Endodermal cell (in vitro differentiated cells): ENCODE results near the gene FCAR. TPM values are rescaled to one million over a fixed set of nuclear protein-coding genes. Genes with fewer than 3 reads are reported as not detected.
"Not testable (repeated sequence)": the region's sequence is repeated elsewhere in the genome, so short reads cannot be mapped to it uniquely, and the experiment has no call there.

Experiments
- DNase-seq: peaks from one replicate; pipeline ENCODE4 v3.0.0-alpha.2; 2017
- H3K27ac ChIP-seq: 2 replicates; pipeline ENCODE4 v1.5.1; 2013; ENCODE audit warnings: mild to moderate bottlenecking, low read depth, low read length, moderate library complexity
- H3K27me3 ChIP-seq: 2 replicates; pipeline ENCODE4 v1.6.1; 2013; ENCODE audit warnings: mild to moderate bottlenecking, low read length, moderate library complexity; ENCODE audit not compliant: insufficient read depth, control insufficient read depth, poor library complexity, severe bottlenecking
- H3K36me3 ChIP-seq: 2 replicates; pipeline ENCODE4 v1.7.0; 2013; ENCODE audit warnings: mild to moderate bottlenecking, low read length, moderate library complexity; ENCODE audit not compliant: control insufficient read depth, insufficient read depth
- H3K4me1 ChIP-seq: one replicate; pipeline ENCODE4 v1.7.0; 2013; ENCODE audit warnings: low read length; ENCODE audit not compliant: control insufficient read depth, insufficient read depth
- H3K4me3 ChIP-seq: 2 replicates; pipeline ENCODE4 v1.5.1; 2013; ENCODE audit warnings: mild to moderate bottlenecking, low read length, moderate library complexity
- H3K9ac ChIP-seq: 2 replicates; pipeline ENCODE4 v1.6.1; 2013; ENCODE audit warnings: mild to moderate bottlenecking, low read length, moderate library complexity; ENCODE audit not compliant: poor library complexity, severe bottlenecking; ENCODE audit errors: extremely low read depth
- H3K9me3 ChIP-seq: 2 replicates; pipeline ENCODE4 v1.6.1; 2013; ENCODE audit warnings: mild to moderate bottlenecking, low read length, moderate library complexity; ENCODE audit not compliant: control insufficient read depth
- H3K27ac Mint-ChIP-seq: 2 replicates; pipeline ENCODE4 v1.8.0; 2020; ENCODE audit warnings: mixed read lengths
- H3K27me3 Mint-ChIP-seq: 2 replicates; pipeline ENCODE4 v1.8.0; 2021; ENCODE audit warnings: mild to moderate bottlenecking, mixed read lengths; ENCODE audit not compliant: insufficient read depth
- H3K36me3 Mint-ChIP-seq: 2 replicates; pipeline ENCODE4 v1.8.0; 2020; ENCODE audit warnings: low read depth, mixed read lengths
- H3K4me1 Mint-ChIP-seq: 2 replicates; pipeline ENCODE4 v1.8.0; 2020; ENCODE audit warnings: mixed read lengths
- H3K4me3 Mint-ChIP-seq: 2 replicates; pipeline ENCODE4 v1.8.0; 2020; ENCODE audit warnings: mild to moderate bottlenecking, moderate library complexity, mixed read lengths
- H3K9me3 Mint-ChIP-seq: 2 replicates; pipeline ENCODE4 v1.8.0; 2020; ENCODE audit warnings: mild to moderate bottlenecking, mixed read lengths
- CTCF ChIP-seq: fragments of 200-600 bp; sonication (generic); conservative IDR thresholded peaks from 2 replicates; pipeline ENCODE4 v1.5.0; 2021; ENCODE audit warnings: antibody characterized with exemption, mild to moderate bottlenecking
- WGBS, 2 experiments: methylation state at CpG; one replicate each; pipeline versions ENCODE4 v1.1.5 to v1.1.7; 2013; ENCODE audit warnings: missing lambda C conversion rate in 2 of 2, mixed read lengths in 1 of 2; ENCODE audit not compliant: insufficient coverage in 1 of 2, insufficient read length in 1 of 2; 5-methylcytosine and 5-hydroxymethylcytosine counted together
- total RNA-seq, 2 donors: library from RNA; stranded (reverse); fragmentation: NEBNext Ultra II Directional in 1 of 2; extraction: Animal tissue kit (Norgen Biotek cat#: 25700) in 1 of 2; gene quantifications; 2 replicates in 1 of 2; 3 replicates in 1 of 2; pipeline ENCODE4 v1.2.1, GENCODE V29; 2021

Gene FCAR
- total RNA-seq, 2 donors from 2014 or later: not detected

GRCh38 chr19:54837522-54837921 is 36.5 kb upstream of the FCAR start:
- H3K9me3 ChIP-seq: peaks cover 18% of the 10 kb centered on the region
- not testable (repeated sequence) for H3K27me3 Mint-ChIP-seq, H3K36me3 ChIP-seq, H3K9ac ChIP-seq, H3K27me3 ChIP-seq, H3K4me3 ChIP-seq, H3K4me3 Mint-ChIP-seq, DNase-seq, H3K4me1 Mint-ChIP-seq, H3K27ac ChIP-seq, H3K36me3 Mint-ChIP-seq, H3K27ac Mint-ChIP-seq, H3K4me1 ChIP-seq
- WGBS, 2 experiments: 64 to 75% methylated on average over 1 to 2 of the region's 2 CpGs
- H3K9me3 Mint-ChIP-seq: peaks cover 52% of the 10 kb centered on the region

GRCh38 chr19:54843171-54843570 is 30.9 kb upstream of the FCAR start:
- not testable (repeated sequence) for H3K4me1 ChIP-seq, DNase-seq, H3K36me3 Mint-ChIP-seq, H3K4me3 Mint-ChIP-seq, H3K4me3 ChIP-seq, H3K27me3 ChIP-seq, H3K27ac ChIP-seq, H3K9me3 ChIP-seq, H3K9ac ChIP-seq, H3K4me1 Mint-ChIP-seq, H3K27ac Mint-ChIP-seq, H3K36me3 ChIP-seq, H3K27me3 Mint-ChIP-seq
- WGBS, 2 experiments: 71 to 72% methylated on average over 7 to 8 of the region's 8 CpGs
- H3K9me3 Mint-ChIP-seq: peaks cover 53% of the 10 kb centered on the region

- not testable (repeated sequence) for H3K27ac Mint-ChIP-seq, H3K36me3 Mint-ChIP-seq, H3K4me1 ChIP-seq, H3K36me3 ChIP-seq, DNase-seq, H3K4me3 ChIP-seq, H3K27me3 ChIP-seq, H3K27ac ChIP-seq, H3K9ac ChIP-seq, H3K27me3 Mint-ChIP-seq, H3K9me3 ChIP-seq, H3K4me3 Mint-ChIP-seq, H3K4me1 Mint-ChIP-seq
- WGBS, 2 experiments: 84 to 89% methylated on average over 4 to 14 of the region's 16 CpGs
- peaks cover 86% of the 10 kb centered on the region for H3K9me3 Mint-ChIP-seq
Measured at GRCh38 chr19:54850061-54850640, 23.9 kb upstream of the FCAR start, which contains the start of gene KIR3DL2. Gene KIR3DL2, plus strand, starts transcription at chr19:54850443. Its CDS starts 33 bp downstream, at chr19:54850476.

GRCh38 chr19:54850930-54851329 is 23.1 kb upstream of the FCAR start:
- Histone ChIP-seq H3K27me3 (no peaks in the 10 kb centered on the region), H3K4me1 (no peaks in the 10 kb centered on the region), H3K4me3 (no peak overlapping the region), H3K36me3 (no peaks in the 10 kb centered on the region), H3K9me3 (peaks cover 10% of the 10 kb centered on the region), H3K9ac (no peak overlapping the region), H3K27ac (no peak overlapping the region)
- TF ChIP-seq CTCF: no peak
- DNase-seq: no peak
- Mint-ChIP-seq H3K4me1 (no peaks in the 10 kb centered on the region), H3K27ac (no peak overlapping the region), H3K9me3 (peaks cover 88% of the 10 kb centered on the region), H3K4me3 (no peak overlapping the region), H3K36me3 (no peaks in the 10 kb centered on the region), H3K27me3 (no peaks in the 10 kb centered on the region)
- 60 to 68% methylated on average over 1 to 2 of the region's 2 CpGs for WGBS, 2 experiments
